Measurements from ENCODE around the gene CLEC4D. TPM values are rescaled to one million over a fixed set of nuclear protein-coding genes. Genes with fewer than 3 reads are reported as not detected.

Gene CLEC4D
- polyA plus RNA-seq, 2 of the 4 experiments (the other 2 are of a cell fraction) = not detected

GRCh38 chr12:8547645-8548044 is 34.3 kb downstream of the CLEC4D start (continued):
- TF ChIP-seq, protein P1, sequence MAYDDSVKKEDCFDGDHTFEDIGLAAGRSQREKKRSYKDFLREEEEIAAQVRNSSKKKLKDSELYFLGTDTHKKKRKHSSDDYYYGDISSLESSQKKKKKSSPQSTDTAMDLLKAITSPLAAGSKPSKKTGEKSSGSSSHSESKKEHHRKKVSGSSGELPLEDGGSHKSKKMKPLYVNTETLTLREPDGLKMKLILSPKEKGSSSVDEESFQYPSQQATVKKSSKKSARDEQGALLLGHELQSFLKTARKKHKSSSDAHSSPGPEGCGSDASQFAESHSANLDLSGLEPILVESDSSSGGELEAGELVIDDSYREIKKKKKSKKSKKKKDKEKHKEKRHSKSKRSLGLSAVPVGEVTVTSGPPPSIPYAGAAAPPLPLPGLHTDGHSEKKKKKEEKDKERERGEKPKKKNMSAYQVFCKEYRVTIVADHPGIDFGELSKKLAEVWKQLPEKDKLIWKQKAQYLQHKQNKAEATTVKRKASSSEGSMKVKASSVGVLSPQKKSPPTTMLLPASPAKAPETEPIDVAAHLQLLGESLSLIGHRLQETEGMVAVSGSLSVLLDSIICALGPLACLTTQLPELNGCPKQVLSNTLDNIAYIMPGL (CRISPR knock-in tag; IDR thresholded peaks at IDR 0.05; ENCODE audit: borderline replicate concordance) = no peak
- TF ChIP-seq FOSL2 (IDR thresholded peaks at IDR 0.05) (no peak), FOSL2 (CRISPR knock-in tag; IDR thresholded peaks at IDR 0.05) (no peak)

DNA sequence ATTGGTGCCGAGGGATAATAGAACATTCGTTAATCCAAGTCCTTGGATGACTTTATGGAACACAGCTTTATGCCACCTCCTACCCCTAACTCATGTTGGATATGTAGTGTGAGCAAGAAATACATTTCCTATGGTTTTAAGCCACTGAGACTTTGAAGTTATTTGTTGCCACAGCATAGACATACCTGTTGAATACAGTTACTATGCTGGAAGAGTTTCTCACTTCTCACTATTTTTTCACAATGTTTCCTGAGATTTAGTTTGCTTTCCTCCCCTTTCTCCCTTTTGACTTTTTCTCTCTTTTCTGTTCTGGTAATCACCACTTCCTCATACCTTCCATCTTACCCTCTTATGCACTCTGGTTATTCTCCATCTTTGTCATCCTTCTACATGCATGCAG is 34.9 kb downstream of the CLEC4D start:
- Histone ChIP-seq H3K4me1 (no peaks in the 10 kb centered on the region), H3K27ac (no peak overlapping the region), H3K4me2 (no peak overlapping the region), H3K4me3 (no peak overlapping the region), H3K9me3 (no peaks in the 10 kb centered on the region)
- POLR2A ChIA-PET = no interaction called here
- TF ChIP-seq USF2 (IDR thresholded peaks at IDR 0.05) = no peak
- no peak for TF ChIP-seq HDAC2 (IDR thresholded peaks at IDR 0.05)
- TF ChIP-seq HES2 (IDR thresholded peaks at IDR 0.05) = no peak
- no peak for TF ChIP-seq BCL3 (IDR thresholded peaks at IDR 0.05)
- TF ChIP-seq JUNB (IDR thresholded peaks at IDR 0.05) = no peak
- TF ChIP-seq ZSCAN20 (CRISPR knock-in tag; IDR thresholded peaks at IDR 0.05) = no peak
- CTCF ChIA-PET = interaction anchor here (0.9 to 1.3 kb wide), 2 partner anchors 18 to 92 kb away, joined by 3 read pairs; no protein-coding TSS in a partner anchor
- ATAC-seq = no peak
- FAIRE-seq = no peak
- 49% methylated on average over 2 of the region's 2 CpGs for WGBS (ENCODE audit: missing lambda C conversion rate)
- no peak for DNase-seq (ENCODE audit: low read depth in 1 of 2, low spot score in 1 of 2)

DNA sequence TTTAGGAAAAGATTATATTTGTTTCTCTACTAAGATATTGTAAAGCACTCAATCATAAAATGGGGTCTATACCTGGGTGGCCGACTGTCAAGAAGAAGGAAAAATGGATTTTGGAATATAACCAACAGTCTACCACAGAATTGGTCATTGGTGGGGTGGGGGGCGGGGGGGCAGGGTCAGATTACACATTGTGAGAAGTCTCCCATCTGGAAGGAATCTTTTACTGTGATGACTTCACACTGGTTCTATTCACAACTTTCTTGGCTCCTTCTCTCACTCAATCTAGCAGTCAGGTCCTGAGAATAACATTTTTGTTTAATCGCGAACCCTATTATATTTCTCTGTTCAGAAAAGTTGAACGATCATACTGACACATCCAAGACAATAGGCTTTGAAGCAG is 36.1 kb downstream of the CLEC4D start:
- ATAC-seq = no peak
- H3K27ac ChIP-seq = no peak overlapping the region
- POLR2A ChIA-PET = no interaction called here
- no peak overlapping the region for H3K4me2 ChIP-seq
- 47% methylated on average over 5 of the region's 5 CpGs for WGBS (ENCODE audit: missing lambda C conversion rate)
- CTCF ChIA-PET = interaction anchor here (1.5 kb wide), 1 partner anchor 12 kb away, joined by 3 read pairs; no protein-coding TSS in a partner anchor
- DNase-seq (ENCODE audit: low read depth in 1 of 2, low spot score in 1 of 2) = no peak
- H3K4me1 ChIP-seq = no peaks in the 10 kb centered on the region
- no peaks in the 10 kb centered on the region for H3K9me3 ChIP-seq
- no peak for FAIRE-seq
- H3K4me3 ChIP-seq = no peak overlapping the region
- TF ChIP-seq, protein P2, sequence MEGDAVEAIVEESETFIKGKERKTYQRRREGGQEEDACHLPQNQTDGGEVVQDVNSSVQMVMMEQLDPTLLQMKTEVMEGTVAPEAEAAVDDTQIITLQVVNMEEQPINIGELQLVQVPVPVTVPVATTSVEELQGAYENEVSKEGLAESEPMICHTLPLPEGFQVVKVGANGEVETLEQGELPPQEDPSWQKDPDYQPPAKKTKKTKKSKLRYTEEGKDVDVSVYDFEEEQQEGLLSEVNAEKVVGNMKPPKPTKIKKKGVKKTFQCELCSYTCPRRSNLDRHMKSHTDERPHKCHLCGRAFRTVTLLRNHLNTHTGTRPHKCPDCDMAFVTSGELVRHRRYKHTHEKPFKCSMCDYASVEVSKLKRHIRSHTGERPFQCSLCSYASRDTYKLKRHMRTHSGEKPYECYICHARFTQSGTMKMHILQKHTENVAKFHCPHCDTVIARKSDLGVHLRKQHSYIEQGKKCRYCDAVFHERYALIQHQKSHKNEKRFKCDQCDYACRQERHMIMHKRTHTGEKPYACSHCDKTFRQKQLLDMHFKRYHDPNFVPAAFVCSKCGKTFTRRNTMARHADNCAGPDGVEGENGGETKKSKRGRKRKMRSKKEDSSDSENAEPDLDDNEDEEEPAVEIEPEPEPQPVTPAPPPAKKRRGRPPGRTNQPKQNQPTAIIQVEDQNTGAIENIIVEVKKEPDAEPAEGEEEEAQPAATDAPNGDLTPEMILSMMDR (IDR thresholded peaks at IDR 0.05) = no peak
- TF ChIP-seq MAZ (IDR thresholded peaks at IDR 0.05; ENCODE audit: borderline replicate concordance, low read depth, low read length) = no peak
- TF ChIP-seq RNF2 (IDR thresholded peaks at IDR 0.05; ENCODE audit: borderline replicate concordance, low read depth) = no peak
- no peak for TF ChIP-seq HOXB13 (CRISPR knock-in tag; IDR thresholded peaks at IDR 0.05; ENCODE audit: low read depth)
- no peak for TF ChIP-seq MYC (IDR thresholded peaks at IDR 0.05; ENCODE audit: borderline replicate concordance, low read length)
- no peak for TF ChIP-seq HDAC2 (IDR thresholded peaks at IDR 0.05)
- TF ChIP-seq MAX (IDR thresholded peaks at IDR 0.05) = no peak
- no peak for TF ChIP-seq HES2 (IDR thresholded peaks at IDR 0.05)
- TF ChIP-seq, protein P3, sequence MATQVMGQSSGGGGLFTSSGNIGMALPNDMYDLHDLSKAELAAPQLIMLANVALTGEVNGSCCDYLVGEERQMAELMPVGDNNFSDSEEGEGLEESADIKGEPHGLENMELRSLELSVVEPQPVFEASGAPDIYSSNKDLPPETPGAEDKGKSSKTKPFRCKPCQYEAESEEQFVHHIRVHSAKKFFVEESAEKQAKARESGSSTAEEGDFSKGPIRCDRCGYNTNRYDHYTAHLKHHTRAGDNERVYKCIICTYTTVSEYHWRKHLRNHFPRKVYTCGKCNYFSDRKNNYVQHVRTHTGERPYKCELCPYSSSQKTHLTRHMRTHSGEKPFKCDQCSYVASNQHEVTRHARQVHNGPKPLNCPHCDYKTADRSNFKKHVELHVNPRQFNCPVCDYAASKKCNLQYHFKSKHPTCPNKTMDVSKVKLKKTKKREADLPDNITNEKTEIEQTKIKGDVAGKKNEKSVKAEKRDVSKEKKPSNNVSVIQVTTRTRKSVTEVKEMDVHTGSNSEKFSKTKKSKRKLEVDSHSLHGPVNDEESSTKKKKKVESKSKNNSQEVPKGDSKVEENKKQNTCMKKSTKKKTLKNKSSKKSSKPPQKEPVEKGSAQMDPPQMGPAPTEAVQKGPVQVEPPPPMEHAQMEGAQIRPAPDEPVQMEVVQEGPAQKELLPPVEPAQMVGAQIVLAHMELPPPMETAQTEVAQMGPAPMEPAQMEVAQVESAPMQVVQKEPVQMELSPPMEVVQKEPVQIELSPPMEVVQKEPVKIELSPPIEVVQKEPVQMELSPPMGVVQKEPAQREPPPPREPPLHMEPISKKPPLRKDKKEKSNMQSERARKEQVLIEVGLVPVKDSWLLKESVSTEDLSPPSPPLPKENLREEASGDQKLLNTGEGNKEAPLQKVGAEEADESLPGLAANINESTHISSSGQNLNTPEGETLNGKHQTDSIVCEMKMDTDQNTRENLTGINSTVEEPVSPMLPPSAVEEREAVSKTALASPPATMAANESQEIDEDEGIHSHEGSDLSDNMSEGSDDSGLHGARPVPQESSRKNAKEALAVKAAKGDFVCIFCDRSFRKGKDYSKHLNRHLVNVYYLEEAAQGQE (IDR thresholded peaks at IDR 0.05) = no peak
- no peak for TF ChIP-seq NFE2L2 (conservative IDR thresholded peaks at IDR 0.05; ENCODE audit: low read length)
- TF ChIP-seq ZSCAN20 (CRISPR knock-in tag; IDR thresholded peaks at IDR 0.05) = no peak
- TF ChIP-seq GATA3 (IDR thresholded peaks at IDR 0.05; ENCODE audit: borderline replicate concordance) = no peak
- TF ChIP-seq CHD4 (IDR thresholded peaks at IDR 0.05; ENCODE audit: borderline replicate concordance) = no peak
